SK-N-SH (cell line): ENCODE measurements around the gene TRIOBP. TPM values are rescaled to one million over a fixed set of nuclear protein-coding genes. Genes with fewer than 3 reads are reported as not detected.

Experiments used
- CTCF ChIA-PET: fragments of 300-600, 350-600 bp; formaldehyde crosslinking; extraction: SDS; loops from one replicate; lab custom pipeline; 2021; lab: Yijun Ruan, JAX
- POLR2A ChIA-PET: fragments of 350-600 bp; sonication (Branson Sonifier 250); formaldehyde crosslinking; extraction: SDS; loops from one replicate; lab custom pipeline; 2020; ENCODE audit warnings: antibody characterized with exemption, inconsistent platforms; lab: Yijun Ruan, JAX
- DNase-seq: peaks from one replicate; pipeline ENCODE4 v3.0.0; 2012
- H2AFZ ChIP-seq: fragments of 200-600 bp; sonication (generic); 2 replicates; pipeline ENCODE4 v1.8.1; 2016; ENCODE audit warnings: antibody characterized with exemption, mild to moderate bottlenecking, low read depth
- H3F3A ChIP-seq: fragments of 200-600 bp; sonication (generic); replicated peaks from 2 replicates; pipeline ENCODE3; 2016; ENCODE audit warnings: antibody characterized with exemption, mild to moderate bottlenecking; ENCODE audit not compliant: insufficient read depth
- H3K27ac ChIP-seq, 2 experiments: fragments of 200-500 bp in 1 of 2; fragments of 200-600 bp in 1 of 2; sonication (Bioruptor generic) in 1 of 2; sonication (generic), shearing (Covaris generic) in 1 of 2; 2 replicates each; pipeline versions ENCODE4 v1.5.1 to v1.6.1; 2014 to 2016; ENCODE audit warnings: low read depth in 2 of 2, inconsistent platforms in 1 of 2, low read length in 1 of 2, mild to moderate bottlenecking in 1 of 2, mixed read lengths in 1 of 2
- H3K27me3 ChIP-seq: fragments of 200-600 bp; sonication (generic), shearing (Covaris generic); 2 replicates; pipeline ENCODE4 v1.6.1; 2016; ENCODE audit warnings: mixed run types; ENCODE audit not compliant: insufficient read depth
- H3K36me3 ChIP-seq, 2 experiments: fragments of 200-500 bp in 1 of 2; fragments of 200-600 bp in 1 of 2; sonication (Bioruptor generic) in 1 of 2; sonication (generic) in 1 of 2; replicated peaks in 1 of 2; 2 replicates each; pipeline versions ENCODE3 to v1.5.1; 2014 to 2016; ENCODE audit warnings: low read length in 1 of 2, mild to moderate bottlenecking in 1 of 2; ENCODE audit not compliant: insufficient read depth in 2 of 2, control insufficient read depth in 1 of 2
- H3K4me1 ChIP-seq, 2 experiments: fragments of 200-500 bp in 1 of 2; fragments of 200-600 bp in 1 of 2; sonication (Bioruptor generic) in 1 of 2; sonication (generic), shearing (Covaris generic) in 1 of 2; 2 replicates each; pipeline versions ENCODE4 v1.5.1 to v1.6.1; 2014 to 2016; ENCODE audit warnings: low read depth in 1 of 2, low read length in 1 of 2, mixed run types in 1 of 2; ENCODE audit not compliant: insufficient read depth in 2 of 2, control insufficient read depth in 1 of 2
- H3K4me2 ChIP-seq: fragments of 200-600 bp; sonication (generic), shearing (Covaris generic); 2 replicates; pipeline ENCODE4 v1.6.1; 2017; ENCODE audit warnings: mixed run types
- H3K4me3 ChIP-seq, 2 experiments: fragments of 200-500 bp in 1 of 2; fragments of 200-600 bp in 1 of 2; sonication (Bioruptor generic) in 1 of 2; sonication (generic), shearing (Covaris generic) in 1 of 2; 2 replicates each; pipeline versions ENCODE4 v1.5.1 to v1.8.1; 2014 to 2016; ENCODE audit warnings: low read depth in 2 of 2, inconsistent platforms in 1 of 2, low read length in 1 of 2, mild to moderate bottlenecking in 1 of 2, mixed read lengths in 1 of 2, moderate library complexity in 1 of 2
- H3K79me2 ChIP-seq: fragments of 200-600 bp; sonication (generic); 2 replicates; pipeline ENCODE4 v1.8.1; 2017; ENCODE audit warnings: mild to moderate bottlenecking; ENCODE audit not compliant: insufficient read depth
- H3K9ac ChIP-seq: fragments of 200-600 bp; sonication (generic); 2 replicates; pipeline ENCODE4 v1.6.1; 2017; ENCODE audit warnings: mixed run types
- H3K9me2 ChIP-seq: fragments of 200-600 bp; sonication (generic); 2 replicates; pipeline ENCODE4 v1.6.1; 2017; ENCODE audit warnings: mixed run types
- H3K9me3 ChIP-seq: fragments of 200-600 bp; sonication (generic); 2 replicates; pipeline ENCODE4 v1.6.1; 2017; ENCODE audit warnings: mixed run types, mild to moderate bottlenecking, moderate library complexity
- H4K20me1 ChIP-seq: fragments of 200-600 bp; sonication (generic); 2 replicates; pipeline ENCODE4 v1.6.1; 2017; ENCODE audit warnings: mild to moderate bottlenecking, mixed run types; ENCODE audit not compliant: insufficient read depth
- CTCF ChIP-seq: fragments of 200-600 bp; sonication (generic); IDR thresholded peaks from 2 replicates; pipeline ENCODE4 v1.6.1; 2017; ENCODE audit warnings: antibody characterized with exemption, mild to moderate bottlenecking, moderate library complexity
- ELF1 ChIP-seq: IDR thresholded peaks from 2 replicates; pipeline ENCODE4 v1.4.0; 2012
- EZH2phosphoT487 ChIP-seq: fragments of 200-600 bp; sonication (generic); IDR thresholded peaks from 2 replicates; pipeline ENCODE4 v1.6.1; 2017; ENCODE audit warnings: low read depth, mixed run types, mild to moderate bottlenecking, antibody characterized with exemption, moderate library complexity, borderline replicate concordance
- FOSL2 ChIP-seq: IDR thresholded peaks from 2 replicates; pipeline ENCODE4 v1.4.0; 2012; ENCODE audit warnings: low read depth, mild to moderate bottlenecking, moderate library complexity, borderline replicate concordance
- FOXJ3 ChIP-seq: sonication (generic); formaldehyde crosslinking; IDR thresholded peaks from 2 replicates; pipeline ENCODE4 v1.5.1; 2020; ENCODE audit warnings: mild to moderate bottlenecking, missing genetic modification reagents
- FOXM1 ChIP-seq: IDR thresholded peaks from 2 replicates; pipeline ENCODE4 v1.4.0; 2012; ENCODE audit warnings: low read depth, mild to moderate bottlenecking
- GATA2 ChIP-seq: sonication (generic); formaldehyde crosslinking; IDR thresholded peaks from 2 replicates; pipeline ENCODE4 v1.5.0; 2020; ENCODE audit warnings: mild to moderate bottlenecking, missing genetic modification reagents
- JUND ChIP-seq: IDR thresholded peaks from 2 replicates; pipeline ENCODE4 v1.4.0; 2012
- MEF2A ChIP-seq: IDR thresholded peaks from 2 replicates; pipeline ENCODE4 v1.4.0; 2012; ENCODE audit warnings: low read depth, borderline replicate concordance
- MXI1 ChIP-seq: IDR thresholded peaks from 2 replicates; pipeline ENCODE4 v1.6.1; 2012; ENCODE audit warnings: mild to moderate bottlenecking, low read depth, low read length, improper control_type of control experiment
- NFIC ChIP-seq: IDR thresholded peaks from 2 replicates; pipeline ENCODE4 v1.4.0; 2012; ENCODE audit warnings: borderline replicate concordance
- RCOR1 ChIP-seq: fragments of 150-350 bp; IDR thresholded peaks from 2 replicates; pipeline ENCODE4 v1.6.1; 2017; ENCODE audit warnings: antibody characterized with exemption, low read length
- REST ChIP-seq: IDR thresholded peaks from 2 replicates; pipeline ENCODE4 v1.6.1; 2012; ENCODE audit warnings: mild to moderate bottlenecking, low read depth, low read length, moderate library complexity
- RFX5 ChIP-seq: IDR thresholded peaks from 2 replicates; pipeline ENCODE4 v1.6.1; 2012; ENCODE audit warnings: mild to moderate bottlenecking, improper control_type of control experiment, low read length
- RXRA ChIP-seq: IDR thresholded peaks from 2 replicates; pipeline ENCODE4 v1.4.0; 2012; ENCODE audit warnings: low read depth, mild to moderate bottlenecking, borderline replicate concordance
- SMC3 ChIP-seq: IDR thresholded peaks from 2 replicates; pipeline ENCODE4 v1.6.1; 2012; ENCODE audit warnings: low read depth, low read length, improper control_type of control experiment
- TCF12 ChIP-seq: IDR thresholded peaks from 2 replicates; pipeline ENCODE4 v1.4.0; 2012
- WGBS: methylation state at CpG from one replicate; pipeline ENCODE4 v1.1.6; 2017; ENCODE audit warnings: low lambda C conversion rate; 5-methylcytosine and 5-hydroxymethylcytosine counted together
- polyA plus RNA-seq, 3 experiments: library from polyadenylated mRNA; depleted of rRNA; stranded (reverse); fragments of >200 nt; gene quantifications; 2 replicates each; pipeline ENCODE4 v1.2.3, GENCODE V29; 2012

The TRIOBP gene
- polyA plus RNA-seq, 1 of the 3 experiments (the other 2 are of a cell fraction) = 43.6 TPM

- no peak overlapping the region for H3K9ac ChIP-seq
- H3K36me3 ChIP-seq = peaks cover 0 to 3% of the 10 kb centered on the region in 2 experiments
- H3K9me2 ChIP-seq = no peaks in the 10 kb centered on the region
- H3K4me2 ChIP-seq = no peak overlapping the region
- POLR2A ChIA-PET = no interaction called here
- peaks cover 5% of the 10 kb centered on the region for H3F3A ChIP-seq
- TF ChIP-seq CTCF (no peak), RFX5 (no peak), FOXJ3 (CRISPR knock-in tag) (no peak), MXI1 (no peak), JUND (no peak), EZH2phosphoT487 (no peak), RXRA (no peak), RCOR1 (no peak), REST (no peak), NFIC (no peak), FOSL2 (no peak), FOXM1 (no peak)
- no CpG with 5 or more reads among the region's 15 CpGs for WGBS
- H3K79me2 ChIP-seq = no peaks in the 10 kb centered on the region
- no peaks in the 10 kb centered on the region for H3K27me3 ChIP-seq
- H3K27ac ChIP-seq = no peak overlapping the region
- H3K9me3 ChIP-seq = no peaks in the 10 kb centered on the region
- H4K20me1 ChIP-seq = no peaks in the 10 kb centered on the region
- DNase-seq = no peak
- H2AFZ ChIP-seq = no peak overlapping the region
- no peak overlapping the region for H3K4me3 ChIP-seq
- no peaks in the 10 kb centered on the region for H3K4me1 ChIP-seq
- CTCF ChIA-PET = interaction anchor here (1.4 kb wide), 1 partner anchor 28 kb away, joined by 3 read pairs; no protein-coding TSS in a partner anchor
Measured at GRCh38 chr22:37709445-37709765, 12.6 kb downstream of the TRIOBP start.

GRCh38 chr22:37710675-37711074 is 13.8 kb downstream of the TRIOBP start:
- Histone ChIP-seq H3K27me3 (no peaks in the 10 kb centered on the region), H3K9me2 (no peaks in the 10 kb centered on the region), H4K20me1 (no peaks in the 10 kb centered on the region), H3K9ac (no peak overlapping the region), H3K4me1 (no peaks in the 10 kb centered on the region), H3K4me2 (no peak overlapping the region), H3K27ac (no peak overlapping the region), H3F3A (peaks cover 5% of the 10 kb centered on the region), H3K4me3 (no peak overlapping the region), H2AFZ (no peak overlapping the region), H3K36me3 (peaks cover 0 to 3% of the 10 kb centered on the region in 2 experiments), H3K9me3 (no peaks in the 10 kb centered on the region), H3K79me2 (no peaks in the 10 kb centered on the region)
- ChIA-PET POLR2A (no interaction called here), CTCF (interaction anchor here (2.3 kb wide), 1 partner anchor 14 kb away, joined by 12 read pairs; the partner anchor contains the start of gene TRIOBP)
- no peak for DNase-seq
- WGBS = 88% methylated on average over 1 of the region's 3 CpGs
- TF ChIP-seq MXI1 (no peak), NFIC (no peak), EZH2phosphoT487 (no peak), GATA2 (CRISPR knock-in tag) (no peak), MEF2A (no peak), TCF12 (no peak), ELF1 (no peak), RCOR1 (no peak), SMC3 (no peak)
